GM23248 (cell line): ENCODE data around the gene ADPRH.

Experiments
- EZH2 ChIP-seq: fragments of 200-600 bp; sonication (generic); IDR thresholded peaks from 2 replicates; pipeline ENCODE4 v1.6.1; 2018; ENCODE audit warnings: antibody characterized with exemption, mild to moderate bottlenecking; ENCODE audit not compliant: insufficient read depth, poor library complexity, severe bottlenecking
- EZH2phosphoT487 ChIP-seq: fragments of 200-600 bp; sonication (generic); IDR thresholded peaks from 2 replicates; pipeline ENCODE4 v1.6.1; 2018; ENCODE audit warnings: antibody characterized with exemption, moderate library complexity, mild to moderate bottlenecking, low read depth; ENCODE audit not compliant: insufficient read depth

DNA sequence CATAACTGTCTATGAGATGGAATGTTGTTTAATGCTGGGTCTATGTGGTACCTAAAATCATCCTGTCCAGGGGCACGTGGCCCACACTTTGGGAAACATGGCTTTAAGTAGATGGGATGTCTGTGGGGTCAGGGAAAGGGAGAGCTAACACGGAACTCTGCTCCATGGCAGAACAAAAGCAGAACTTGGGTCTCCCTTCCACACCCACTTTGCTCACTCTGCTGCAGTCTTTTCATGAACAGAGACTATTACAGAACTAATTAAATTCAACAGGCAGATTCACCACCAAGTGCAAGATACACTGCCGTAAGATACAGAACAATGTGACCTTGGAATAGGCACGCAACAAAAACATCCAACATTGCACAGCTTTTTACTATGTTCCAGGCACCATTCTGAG is 52.9 kb downstream of the ADPRH start:
- no peak for TF ChIP-seq EZH2
- TF ChIP-seq EZH2phosphoT487: no peak
